WTC11 (cell line): ENCODE data around the gene VEGFA.

Source experiments
- CBFB ChIP-seq: sonication (generic); formaldehyde crosslinking; IDR thresholded peaks from 2 replicates; pipeline ENCODE4 v1.8.1; 2022; ENCODE audit warnings: mild to moderate bottlenecking, low read depth, missing genetic modification reagents
- CTCF ChIP-seq: fragments of 200-600 bp; IDR thresholded peaks from 2 replicates; pipeline ENCODE4 v1.8.0; 2022; ENCODE audit warnings: antibody characterized with exemption
- FOXJ3 ChIP-seq: sonication (generic); formaldehyde crosslinking; IDR thresholded peaks from 2 replicates; pipeline ENCODE4 v1.9.0; 2021; ENCODE audit warnings: missing genetic modification reagents, mild to moderate bottlenecking, borderline replicate concordance
- FOXK1 ChIP-seq: sonication (generic); formaldehyde crosslinking; IDR thresholded peaks from 2 replicates; pipeline ENCODE4 v1.8.0; 2022; ENCODE audit warnings: mild to moderate bottlenecking, moderate library complexity, missing genetic modification reagents
- FOXP1 ChIP-seq: sonication (generic); formaldehyde crosslinking; IDR thresholded peaks from 2 replicates; pipeline ENCODE4 v1.8.0; 2022; ENCODE audit warnings: missing genetic modification reagents, mild to moderate bottlenecking, moderate library complexity, borderline replicate concordance
- MAX ChIP-seq: sonication (generic); formaldehyde crosslinking; IDR thresholded peaks from 2 replicates; pipeline ENCODE4 v1.8.0; 2022; ENCODE audit warnings: mild to moderate bottlenecking, missing genetic modification reagents
- RORB ChIP-seq: fragments of 250-450 bp; sonication (Bioruptor Pico); IDR thresholded peaks from 2 replicates; pipeline ENCODE4 v1.9.0; 2021; ENCODE audit warnings: mild to moderate bottlenecking
- TCF7 ChIP-seq: sonication (generic); formaldehyde crosslinking; IDR thresholded peaks from 2 replicates; pipeline ENCODE4 v1.8.0; 2022; ENCODE audit warnings: mild to moderate bottlenecking, low read depth, missing genetic modification reagents, moderate library complexity
- TF ChIP-seq, protein P1 (sequence below): sonication (generic); formaldehyde crosslinking; IDR thresholded peaks from 2 replicates; pipeline ENCODE4 v1.8.1; 2023; ENCODE audit warnings: mild to moderate bottlenecking, missing genetic modification reagents
- TF ChIP-seq, protein P2 (sequence below): sonication (generic); formaldehyde crosslinking; IDR thresholded peaks from 2 replicates; pipeline ENCODE4 v1.8.1; 2022; ENCODE audit warnings: mild to moderate bottlenecking, moderate library complexity, missing genetic modification reagents

GRCh38 chr6:43771858-43772680 is 2.1 kb downstream of the VEGFA start:
- no peak for TF ChIP-seq CTCF
- TF ChIP-seq, protein P1, sequence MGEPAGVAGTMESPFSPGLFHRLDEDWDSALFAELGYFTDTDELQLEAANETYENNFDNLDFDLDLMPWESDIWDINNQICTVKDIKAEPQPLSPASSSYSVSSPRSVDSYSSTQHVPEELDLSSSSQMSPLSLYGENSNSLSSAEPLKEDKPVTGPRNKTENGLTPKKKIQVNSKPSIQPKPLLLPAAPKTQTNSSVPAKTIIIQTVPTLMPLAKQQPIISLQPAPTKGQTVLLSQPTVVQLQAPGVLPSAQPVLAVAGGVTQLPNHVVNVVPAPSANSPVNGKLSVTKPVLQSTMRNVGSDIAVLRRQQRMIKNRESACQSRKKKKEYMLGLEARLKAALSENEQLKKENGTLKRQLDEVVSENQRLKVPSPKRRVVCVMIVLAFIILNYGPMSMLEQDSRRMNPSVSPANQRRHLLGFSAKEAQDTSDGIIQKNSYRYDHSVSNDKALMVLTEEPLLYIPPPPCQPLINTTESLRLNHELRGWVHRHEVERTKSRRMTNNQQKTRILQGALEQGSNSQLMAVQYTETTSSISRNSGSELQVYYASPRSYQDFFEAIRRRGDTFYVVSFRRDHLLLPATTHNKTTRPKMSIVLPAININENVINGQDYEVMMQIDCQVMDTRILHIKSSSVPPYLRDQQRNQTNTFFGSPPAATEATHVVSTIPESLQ (CRISPR knock-in tag), result no peak
- TF ChIP-seq MAX (CRISPR knock-in tag), result peak; percentile 90
- TF ChIP-seq, protein P2, sequence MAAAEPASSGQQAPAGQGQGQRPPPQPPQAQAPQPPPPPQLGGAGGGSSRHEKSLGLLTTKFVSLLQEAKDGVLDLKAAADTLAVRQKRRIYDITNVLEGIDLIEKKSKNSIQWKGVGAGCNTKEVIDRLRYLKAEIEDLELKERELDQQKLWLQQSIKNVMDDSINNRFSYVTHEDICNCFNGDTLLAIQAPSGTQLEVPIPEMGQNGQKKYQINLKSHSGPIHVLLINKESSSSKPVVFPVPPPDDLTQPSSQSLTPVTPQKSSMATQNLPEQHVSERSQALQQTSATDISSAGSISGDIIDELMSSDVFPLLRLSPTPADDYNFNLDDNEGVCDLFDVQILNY (CRISPR knock-in tag), result no peak; the same call in 1 of the 2 replicates
- no peak; the same call in 1 of the 2 replicates for TF ChIP-seq FOXK1 (CRISPR knock-in tag)
- TF ChIP-seq FOXJ3 (CRISPR knock-in tag), result no peak
- no peak for TF ChIP-seq FOXP1 (CRISPR knock-in tag)
- TF ChIP-seq TCF7 (CRISPR knock-in tag), result no peak
- TF ChIP-seq RORB (CRISPR knock-in tag), result no peak
- no peak for TF ChIP-seq CBFB (CRISPR knock-in tag)
